PFSK-1 (cell line): Measurements from ENCODE around the gene MAP1S.

Source experiments
- FOXP2 ChIP-seq: optimal IDR thresholded peaks from 2 replicates; pipeline ENCODE3; 2011; ENCODE audit warnings: borderline replicate concordance, control low read depth, inconsistent platforms; ENCODE audit not compliant: insufficient read depth; ENCODE audit errors: extremely low read length, extremely low read depth
- POLR2AphosphoS5 ChIP-seq: IDR thresholded peaks from 2 replicates; pipeline ENCODE4 v1.6.1; 2012; ENCODE audit warnings: low read depth, mild to moderate bottlenecking, control low read depth, low read length, moderate library complexity
- SIN3A ChIP-seq: IDR thresholded peaks from 2 replicates; pipeline ENCODE4 v1.6.1; 2012; ENCODE audit warnings: mild to moderate bottlenecking, low read length, moderate library complexity, borderline replicate concordance; ENCODE audit not compliant: insufficient read depth
- TAF1 ChIP-seq: IDR thresholded peaks from 2 replicates; pipeline ENCODE4 v1.6.1; 2012; ENCODE audit warnings: low read length, control low read depth, borderline replicate concordance; ENCODE audit not compliant: insufficient read depth
- TF ChIP-seq, protein P1 (sequence below), 2 experiments: IDR thresholded peaks; 2 replicates each; pipeline versions ENCODE4 v1.6.1 to v1.8.0; 2011 to 2012; ENCODE audit warnings: low read depth in 2 of 2, low read length in 2 of 2, control low read depth in 1 of 2, inconsistent platforms in 1 of 2, mild to moderate bottlenecking in 1 of 2, moderate library complexity in 1 of 2; ENCODE audit not compliant: insufficient read depth in 1 of 2

The MAP1S gene

DNA sequence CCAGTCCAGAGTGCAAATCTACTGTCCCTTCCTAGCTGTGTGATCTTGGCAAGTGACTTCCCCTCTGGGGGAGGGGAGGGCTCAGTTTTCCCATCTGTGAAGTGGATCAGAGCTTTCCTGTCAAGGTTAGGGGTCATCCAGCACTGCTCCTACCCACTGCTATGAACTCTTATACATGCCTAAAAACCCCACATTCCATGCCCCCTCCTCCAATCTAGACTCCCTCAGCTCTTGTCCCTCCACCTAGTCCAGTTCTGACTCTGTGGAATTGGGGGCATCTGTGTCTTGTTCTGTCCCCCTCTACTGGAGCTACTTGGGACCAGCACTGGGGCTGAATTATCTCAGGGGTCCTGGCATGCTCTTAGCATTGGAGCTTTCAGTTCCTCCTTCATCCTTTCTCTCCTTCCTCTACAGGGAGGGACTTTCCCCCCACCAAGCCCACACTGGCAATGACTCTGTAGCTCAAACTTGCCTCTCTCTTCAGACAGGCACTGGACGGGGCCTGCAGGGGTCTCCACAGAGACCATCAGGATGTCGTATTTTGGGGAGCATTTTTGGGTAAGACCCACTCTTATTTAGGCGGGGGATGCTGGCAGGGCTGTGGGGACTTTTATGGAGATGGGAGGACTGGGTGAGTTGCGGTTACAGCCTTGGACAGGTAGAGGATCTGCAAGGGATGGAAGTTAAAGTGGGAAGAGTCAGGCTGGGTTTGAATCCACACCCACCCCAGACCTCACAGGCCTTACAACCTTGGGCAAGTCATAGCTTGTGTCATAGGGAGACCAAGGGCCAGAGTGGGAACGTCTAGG, 35.6 kb downstream of the MAP1S start:
- TF ChIP-seq FOXP2, result no peak
- TF ChIP-seq SIN3A, result no peak
- no peak for TF ChIP-seq POLR2AphosphoS5
- TF ChIP-seq, protein P1, sequence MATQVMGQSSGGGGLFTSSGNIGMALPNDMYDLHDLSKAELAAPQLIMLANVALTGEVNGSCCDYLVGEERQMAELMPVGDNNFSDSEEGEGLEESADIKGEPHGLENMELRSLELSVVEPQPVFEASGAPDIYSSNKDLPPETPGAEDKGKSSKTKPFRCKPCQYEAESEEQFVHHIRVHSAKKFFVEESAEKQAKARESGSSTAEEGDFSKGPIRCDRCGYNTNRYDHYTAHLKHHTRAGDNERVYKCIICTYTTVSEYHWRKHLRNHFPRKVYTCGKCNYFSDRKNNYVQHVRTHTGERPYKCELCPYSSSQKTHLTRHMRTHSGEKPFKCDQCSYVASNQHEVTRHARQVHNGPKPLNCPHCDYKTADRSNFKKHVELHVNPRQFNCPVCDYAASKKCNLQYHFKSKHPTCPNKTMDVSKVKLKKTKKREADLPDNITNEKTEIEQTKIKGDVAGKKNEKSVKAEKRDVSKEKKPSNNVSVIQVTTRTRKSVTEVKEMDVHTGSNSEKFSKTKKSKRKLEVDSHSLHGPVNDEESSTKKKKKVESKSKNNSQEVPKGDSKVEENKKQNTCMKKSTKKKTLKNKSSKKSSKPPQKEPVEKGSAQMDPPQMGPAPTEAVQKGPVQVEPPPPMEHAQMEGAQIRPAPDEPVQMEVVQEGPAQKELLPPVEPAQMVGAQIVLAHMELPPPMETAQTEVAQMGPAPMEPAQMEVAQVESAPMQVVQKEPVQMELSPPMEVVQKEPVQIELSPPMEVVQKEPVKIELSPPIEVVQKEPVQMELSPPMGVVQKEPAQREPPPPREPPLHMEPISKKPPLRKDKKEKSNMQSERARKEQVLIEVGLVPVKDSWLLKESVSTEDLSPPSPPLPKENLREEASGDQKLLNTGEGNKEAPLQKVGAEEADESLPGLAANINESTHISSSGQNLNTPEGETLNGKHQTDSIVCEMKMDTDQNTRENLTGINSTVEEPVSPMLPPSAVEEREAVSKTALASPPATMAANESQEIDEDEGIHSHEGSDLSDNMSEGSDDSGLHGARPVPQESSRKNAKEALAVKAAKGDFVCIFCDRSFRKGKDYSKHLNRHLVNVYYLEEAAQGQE (IDR thresholded peaks at IDR 0.05; ENCODE audit: insufficient read depth in 1 of 2, low read depth in 2 of 2, low read length in 2 of 2), result no peak
- no peak for TF ChIP-seq TAF1

DNA sequence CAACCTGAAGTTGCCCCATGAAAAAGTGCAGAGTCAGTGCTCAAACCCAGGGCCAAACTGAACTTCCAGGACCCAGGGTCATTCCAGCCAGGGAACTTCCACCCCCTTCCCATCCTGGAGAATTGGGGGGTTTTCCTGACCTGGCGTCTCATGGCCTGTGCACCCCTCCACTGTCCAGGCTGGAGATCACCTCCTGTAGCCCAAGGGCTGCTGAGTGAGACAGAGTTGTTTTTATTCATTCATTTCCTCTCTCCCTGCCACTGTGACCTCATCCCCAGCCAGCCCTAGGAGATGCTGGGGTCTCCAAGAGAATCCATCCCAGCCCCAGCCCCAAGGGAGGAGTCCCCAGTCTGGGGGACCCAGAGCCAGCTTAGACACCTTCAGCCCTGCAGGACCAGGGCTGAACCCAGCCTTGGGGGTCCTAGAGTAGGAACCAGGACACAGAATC, 36.2 kb downstream of the MAP1S start:
- TF ChIP-seq, protein P1 (IDR thresholded peaks at IDR 0.05; ENCODE audit: insufficient read depth in 1 of 2, low read depth in 2 of 2, low read length in 2 of 2), result no peak
- TF ChIP-seq TAF1 (no peak), SIN3A (no peak), POLR2AphosphoS5 (no peak), FOXP2 (no peak)

DNA sequence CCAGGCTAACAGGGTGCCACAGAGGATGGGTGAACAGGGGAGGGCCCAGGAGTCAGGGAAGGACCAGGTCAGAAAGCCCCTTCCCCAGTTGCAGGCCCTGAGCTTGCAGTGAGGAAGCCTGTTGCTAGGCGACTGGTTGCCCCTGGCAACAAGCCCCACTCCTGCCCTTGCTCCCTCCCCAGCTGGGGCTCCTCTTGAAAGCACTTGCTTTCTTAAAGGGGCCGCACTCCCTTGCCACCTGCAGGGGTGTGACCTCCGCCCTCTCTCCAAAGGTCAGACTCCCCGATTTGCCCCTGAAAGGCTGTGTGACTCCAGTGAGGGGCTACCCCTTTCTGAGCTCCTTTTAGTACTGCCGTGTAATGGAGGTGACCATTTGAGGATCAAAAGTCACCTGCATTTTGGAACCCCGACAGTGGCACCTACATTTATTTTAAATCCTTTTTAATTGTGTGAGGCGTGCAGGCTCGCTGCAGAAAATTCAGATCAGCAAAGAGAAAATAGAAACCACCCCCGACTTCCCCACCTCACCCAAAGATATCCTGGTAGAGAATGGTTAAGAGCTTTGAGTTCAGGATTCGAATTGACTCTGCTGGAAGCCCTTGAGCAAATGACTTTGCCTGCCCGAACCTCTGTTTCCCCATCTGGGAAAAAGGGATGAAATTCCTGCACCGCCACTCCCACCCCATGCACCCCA, 36.8 kb downstream of the MAP1S start:
- TF ChIP-seq POLR2AphosphoS5 (no peak), SIN3A (no peak), FOXP2 (no peak)

DNA sequence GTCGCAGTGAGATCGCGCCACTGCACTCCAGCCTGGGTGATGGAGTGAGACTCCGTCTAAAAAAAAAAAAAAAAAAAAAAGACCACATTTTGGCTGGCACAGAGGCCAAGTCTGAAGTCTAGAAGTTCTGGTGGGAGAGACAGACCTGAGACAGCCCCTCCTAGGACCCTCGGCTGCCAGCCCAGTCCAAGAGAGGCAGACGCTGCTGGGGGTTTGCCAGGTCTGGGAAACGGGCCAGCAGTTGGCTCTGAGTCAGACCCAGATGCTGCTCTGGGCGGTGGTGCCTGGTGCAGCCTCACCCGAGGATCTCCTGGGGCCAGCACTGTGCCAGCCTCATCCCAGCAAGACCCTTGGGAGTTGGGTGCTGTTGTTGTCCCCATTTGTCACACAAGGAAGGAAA, 37.8 kb downstream of the MAP1S start:
- no peak for TF ChIP-seq SIN3A
- TF ChIP-seq POLR2AphosphoS5, result no peak
- no peak for TF ChIP-seq TAF1
- no peak for TF ChIP-seq FOXP2
- TF ChIP-seq, protein P1 (IDR thresholded peaks at IDR 0.05; ENCODE audit: insufficient read depth in 1 of 2, low read depth in 2 of 2, low read length in 2 of 2), result no peak

DNA sequence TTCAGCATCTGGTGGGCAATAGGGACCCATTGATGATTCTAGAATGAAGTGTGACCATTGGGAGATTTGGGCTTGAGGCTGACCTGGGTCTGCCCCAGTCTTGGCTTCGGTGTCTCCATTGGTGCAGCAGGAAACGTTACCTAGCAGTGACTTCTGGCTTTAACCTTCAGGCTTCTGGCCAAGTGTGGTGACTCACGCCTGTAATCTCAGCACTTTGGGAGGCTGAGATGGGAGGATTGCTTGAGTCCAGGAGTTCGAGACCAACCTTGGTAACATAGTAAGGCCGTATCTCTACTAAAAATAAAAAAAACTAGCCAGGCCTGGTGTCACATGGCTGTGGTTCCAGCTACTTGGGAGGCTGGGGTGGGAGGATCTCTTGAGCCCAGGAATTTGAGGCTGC, 39.2 kb downstream of the MAP1S start:
- TF ChIP-seq TAF1 (no peak), SIN3A (no peak), POLR2AphosphoS5 (no peak), FOXP2 (no peak)
- TF ChIP-seq, protein P1 (IDR thresholded peaks at IDR 0.05; ENCODE audit: insufficient read depth in 1 of 2, low read depth in 2 of 2, low read length in 2 of 2), result no peak
